ENCODE data around the gene SLC10A3.

Gene SLC10A3

DNA sequence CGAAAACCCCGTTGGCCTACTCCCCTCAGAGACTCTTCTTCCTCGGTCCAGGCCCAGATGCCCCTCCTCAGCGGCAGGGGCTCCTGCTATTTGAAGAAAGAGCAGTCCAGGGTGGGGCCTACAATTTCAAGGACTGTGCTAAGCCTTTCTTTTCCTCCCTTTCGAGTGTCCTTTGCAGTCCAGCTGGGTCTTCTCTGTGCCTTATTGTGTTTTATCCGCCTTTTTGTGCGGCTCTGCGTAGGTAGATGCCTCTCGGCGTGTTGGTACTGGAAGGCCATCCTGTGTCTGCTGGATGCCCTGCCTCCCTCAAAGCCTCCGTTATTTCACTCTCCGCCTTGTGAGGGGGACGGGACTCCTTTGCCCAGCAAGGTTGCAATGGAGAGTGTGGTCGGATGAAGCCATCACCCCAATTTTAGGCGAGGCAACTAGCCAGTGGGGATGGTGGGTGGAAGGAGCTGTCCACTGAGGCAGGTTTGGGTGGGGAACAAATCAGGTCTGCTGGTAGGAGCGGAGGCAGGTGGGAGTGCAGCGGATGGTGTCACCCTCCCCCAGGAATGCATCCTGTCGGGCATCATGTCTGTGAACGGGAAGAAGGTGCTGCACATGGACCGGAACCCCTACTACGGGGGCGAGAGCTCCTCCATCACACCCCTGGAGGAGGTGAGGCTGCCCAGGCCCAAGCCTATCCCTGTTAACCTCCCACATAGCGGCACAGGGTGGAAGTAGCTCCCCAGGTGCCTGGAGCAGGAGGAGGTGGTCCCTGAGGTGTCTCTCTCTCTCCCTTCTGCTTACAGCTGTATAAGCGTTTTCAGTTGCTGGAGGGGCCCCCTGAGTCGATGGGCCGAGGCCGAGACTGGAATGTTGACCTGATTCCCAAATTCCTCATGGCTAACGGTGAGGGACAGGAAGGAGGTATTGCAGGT is 52.2 kb downstream of the SLC10A3 start:
- no peak for DNase-seq

Data from femur (tissue), 1 donor.